ENCODE measurements around the gene PSMA1. TPM values are rescaled to one million over a fixed set of nuclear protein-coding genes. Genes with fewer than 3 reads are reported as not detected.

The PSMA1 gene
- polyA plus RNA-seq, 1 experiment, result 285 TPM

DNA sequence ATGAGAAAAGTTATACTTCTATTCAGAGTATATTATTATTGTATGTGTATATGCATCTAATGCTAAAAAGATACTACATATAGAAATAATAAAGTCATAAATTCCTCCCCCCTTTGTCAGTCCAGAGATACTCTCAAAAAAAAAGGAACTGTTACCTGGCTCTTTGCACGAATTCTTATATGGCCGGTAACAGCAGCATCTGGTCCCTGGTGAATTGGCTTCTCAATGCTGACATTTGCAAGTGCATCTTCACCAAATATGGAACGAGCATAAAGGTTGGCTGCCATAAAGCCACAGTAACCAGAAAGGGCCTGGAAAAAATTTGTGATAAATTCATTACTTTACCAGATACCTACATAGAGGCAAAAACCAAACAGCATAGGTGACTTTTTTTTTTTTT is 61.8 kb downstream of the PSMA1 start:
- POLR2A ChIA-PET, result no interaction called here
- CTCF ChIA-PET, result interaction anchor here (0.7 to 6.0 kb wide), 3 partner anchors 22 to 157 kb away, joined by 5 to 273 read pairs (median 5); no protein-coding TSS in a partner anchor
- DNase-seq (ENCODE audit: low read depth, low spot score), result no peak
- no peaks in the 10 kb centered on the region for H3K9me3 ChIP-seq (ENCODE audit: control insufficient read depth, insufficient read depth, low read length)
- no peaks in the 10 kb centered on the region for H3K27me3 ChIP-seq (ENCODE audit: control insufficient read depth, insufficient read depth, low read length)
- no peak overlapping the region for H3K4me3 ChIP-seq (ENCODE audit: low read depth, low read length)
- TF ChIP-seq, protein P1, sequence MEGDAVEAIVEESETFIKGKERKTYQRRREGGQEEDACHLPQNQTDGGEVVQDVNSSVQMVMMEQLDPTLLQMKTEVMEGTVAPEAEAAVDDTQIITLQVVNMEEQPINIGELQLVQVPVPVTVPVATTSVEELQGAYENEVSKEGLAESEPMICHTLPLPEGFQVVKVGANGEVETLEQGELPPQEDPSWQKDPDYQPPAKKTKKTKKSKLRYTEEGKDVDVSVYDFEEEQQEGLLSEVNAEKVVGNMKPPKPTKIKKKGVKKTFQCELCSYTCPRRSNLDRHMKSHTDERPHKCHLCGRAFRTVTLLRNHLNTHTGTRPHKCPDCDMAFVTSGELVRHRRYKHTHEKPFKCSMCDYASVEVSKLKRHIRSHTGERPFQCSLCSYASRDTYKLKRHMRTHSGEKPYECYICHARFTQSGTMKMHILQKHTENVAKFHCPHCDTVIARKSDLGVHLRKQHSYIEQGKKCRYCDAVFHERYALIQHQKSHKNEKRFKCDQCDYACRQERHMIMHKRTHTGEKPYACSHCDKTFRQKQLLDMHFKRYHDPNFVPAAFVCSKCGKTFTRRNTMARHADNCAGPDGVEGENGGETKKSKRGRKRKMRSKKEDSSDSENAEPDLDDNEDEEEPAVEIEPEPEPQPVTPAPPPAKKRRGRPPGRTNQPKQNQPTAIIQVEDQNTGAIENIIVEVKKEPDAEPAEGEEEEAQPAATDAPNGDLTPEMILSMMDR (IDR thresholded peaks at IDR 0.05; ENCODE audit: low read depth, low read length), result no peak
- H3K27ac ChIP-seq (ENCODE audit: low read depth, low read length), result no peak overlapping the region

DNA sequence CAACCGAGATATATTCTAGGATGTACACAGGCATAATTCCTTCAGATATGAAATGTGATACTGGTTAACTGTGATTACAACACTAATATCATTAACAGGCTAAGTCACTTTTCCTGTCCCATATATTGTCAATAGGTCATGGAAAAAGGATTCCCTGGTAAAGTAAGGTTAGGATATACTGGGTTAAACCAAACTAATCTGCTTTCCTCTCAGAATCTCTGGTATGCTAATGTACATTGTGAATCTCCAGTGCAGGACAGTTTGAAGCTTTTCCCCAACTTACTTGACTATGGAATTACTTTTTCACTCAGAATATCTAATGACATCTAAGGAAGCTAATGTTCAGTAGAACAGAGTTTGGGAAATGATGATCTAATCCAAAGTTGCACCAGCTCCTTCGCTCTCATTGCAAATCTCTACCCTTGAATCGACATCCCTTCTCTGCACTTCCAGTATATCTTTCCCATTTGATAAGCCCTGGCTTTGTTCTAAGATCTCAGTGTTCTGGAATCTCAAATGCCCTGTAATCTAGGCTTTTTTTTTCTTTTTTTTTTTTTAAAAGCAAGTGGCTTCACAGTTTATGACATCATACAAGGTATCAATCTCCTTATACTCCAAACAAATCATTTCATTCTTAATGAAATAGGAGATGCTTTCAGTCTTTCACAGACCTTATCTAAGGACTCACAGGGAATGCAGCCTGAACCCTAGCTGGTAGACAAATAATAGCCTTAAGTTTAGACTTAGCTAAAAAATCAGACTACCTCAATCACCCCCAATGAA is 64.3 kb downstream of the PSMA1 start:
- CTCF ChIA-PET, result interaction anchor here (0.6 to 6.0 kb wide), 71 partner anchors 9 to 1674 kb away, joined by 3 to 273 read pairs (median 7); partner anchors contain the start of genes COPB1 and PSMA1
- Histone ChIP-seq H3K27me3 (ENCODE audit: control insufficient read depth, insufficient read depth, low read length) (no peaks in the 10 kb centered on the region), H3K4me3 (ENCODE audit: low read depth, low read length) (no peak overlapping the region), H3K27ac (ENCODE audit: low read depth, low read length) (no peak overlapping the region), H3K9me3 (ENCODE audit: control insufficient read depth, insufficient read depth, low read length) (no peaks in the 10 kb centered on the region)
- POLR2A ChIA-PET, result interaction anchor here (0.6 to 1.4 kb wide), 8 partner anchors 13 to 179 kb away, joined by 3 to 7 read pairs (median 4); no protein-coding TSS in a partner anchor
- TF ChIP-seq, protein P1 (IDR thresholded peaks at IDR 0.05; ENCODE audit: low read depth, low read length), result no peak
- no peak for DNase-seq (ENCODE audit: low read depth, low spot score)

Small RNA genes lying within 50 kb of the gene (small RNA-seq; reads per million reads assigned to genes)
- not detected for gene RNU7-49P (ENCODE audit: insufficient read length, low read depth)

Other genes starting within 250 kb of the PSMA1 start
- gene RRAS2, start 161.2 kb downstream of the PSMA1 start, polyA plus RNA-seq (2011; rRNA removed), result 74.5 and 95.8 TPM in 2 replicates
- gene COPB1, start 20.6 kb downstream of the PSMA1 start, polyA plus RNA-seq (2011; rRNA removed), result 212 and 285 TPM in 2 replicates
- gene PDE3B, start 123.4 kb upstream of the PSMA1 start, polyA plus RNA-seq (2011; rRNA removed), result 0.10 and 0.19 TPM in 2 replicates

Measured in AG04450 (cell line).